Skeletal muscle satellite cell (primary cell): Measurements from ENCODE around the gene GPR85.

Source experiments
- H3K27me3 ChIP-seq: 2 replicates; pipeline ENCODE4 v1.7.0; 2013; ENCODE audit warnings: low read length; ENCODE audit not compliant: control insufficient read depth, insufficient read depth
- H3K36me3 ChIP-seq: 2 replicates; pipeline ENCODE4 v1.7.0; 2013; ENCODE audit warnings: mild to moderate bottlenecking, control low read depth, low read length; ENCODE audit not compliant: insufficient read depth
- H3K4me1 ChIP-seq: 2 replicates; pipeline ENCODE4 v1.7.0; 2013; ENCODE audit warnings: low read length; ENCODE audit not compliant: control insufficient read depth, insufficient read depth
- H3K4me2 ChIP-seq: 2 replicates; pipeline ENCODE4 v1.7.0; 2013; ENCODE audit warnings: mild to moderate bottlenecking, low read length
- H3K4me3 ChIP-seq: 2 replicates; pipeline ENCODE4 v1.7.0; 2013; ENCODE audit warnings: low read length
- H3K9ac ChIP-seq: 2 replicates; pipeline ENCODE4 v1.7.0; 2013; ENCODE audit warnings: mild to moderate bottlenecking, low read depth, low read length, moderate library complexity
- H3K9me3 ChIP-seq: replicated peaks from 2 replicates; pipeline ENCODE4 v1.7.0; 2013; ENCODE audit warnings: mild to moderate bottlenecking, control low read depth, low read length

The GPR85 gene

DNA sequence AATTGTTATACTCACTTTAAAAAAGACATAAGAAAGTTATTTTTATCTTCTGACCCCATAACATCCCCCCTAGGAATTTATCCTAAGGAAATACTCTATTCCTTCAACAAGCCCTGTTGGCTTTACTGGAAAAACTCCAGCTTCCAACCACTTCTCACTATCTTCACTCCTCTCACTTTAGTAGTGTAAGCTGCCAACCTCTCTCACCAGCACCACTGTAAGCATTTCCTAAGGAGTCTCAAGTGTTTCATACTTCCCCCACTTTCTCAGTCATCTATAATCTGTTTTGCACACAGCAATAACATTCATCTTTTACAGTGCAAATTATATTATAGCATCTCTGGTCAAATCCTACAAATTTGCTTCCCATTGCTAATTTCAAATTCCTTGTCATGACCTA is 45.8 kb downstream of the GPR85 start:
- Histone ChIP-seq H3K27me3 (no peaks in the 10 kb centered on the region), H3K9me3 (no peaks in the 10 kb centered on the region), H3K9ac (no peak overlapping the region), H3K4me3 (no peak overlapping the region), H3K36me3 (no peaks in the 10 kb centered on the region), H3K4me2 (no peak overlapping the region), H3K4me1 (no peaks in the 10 kb centered on the region)

DNA sequence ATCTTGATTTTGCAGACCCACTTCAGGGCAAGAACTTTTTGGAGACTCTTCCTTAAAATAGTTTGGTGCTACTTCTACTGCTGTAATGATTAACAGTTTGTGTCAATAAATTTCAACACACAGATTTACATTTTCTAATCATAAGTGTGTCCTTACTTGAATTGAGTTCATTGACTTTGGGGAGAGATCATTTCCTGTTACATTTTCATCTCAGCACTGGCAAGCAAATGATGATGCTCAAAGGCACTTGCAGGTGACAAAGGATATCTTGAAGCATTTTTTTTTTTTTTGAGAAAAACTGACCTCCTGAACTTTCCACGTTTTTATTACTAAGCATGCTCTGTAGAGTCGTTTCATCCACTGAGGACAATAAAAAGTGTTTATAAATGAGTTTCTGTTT is 52.7 kb downstream of the GPR85 start:
- Histone ChIP-seq H3K9me3 (no peaks in the 10 kb centered on the region), H3K27me3 (no peaks in the 10 kb centered on the region), H3K4me1 (no peaks in the 10 kb centered on the region), H3K4me3 (no peak overlapping the region), H3K9ac (no peak overlapping the region), H3K36me3 (no peaks in the 10 kb centered on the region), H3K4me2 (no peak overlapping the region)
